Measurements from ENCODE around the gene UBXN10.

GRCh38 chr1:20187103-20187812 lies 1.4 kb downstream of the UBXN10 start:
- TF ChIP-seq POLR2A (IDR thresholded peaks at IDR 0.05; ENCODE audit: low read depth) (no peak), CTCF (IDR thresholded peaks at IDR 0.05) (peak in 1 of 3 experiments; percentile 35), EP300 (IDR thresholded peaks at IDR 0.05) (no peak), POLR2AphosphoS5 (IDR thresholded peaks at IDR 0.05) (no peak)

Data from esophagus muscularis mucosa (tissue), 4 donors.